CD4-positive, alpha-beta memory T cell (primary cell): ENCODE data around the gene FOXRED1. TPM values are rescaled to one million over a fixed set of nuclear protein-coding genes. Genes with fewer than 3 reads are reported as not detected.
"Not testable (repeated sequence)": the region's sequence is repeated elsewhere in the genome, so short reads cannot be mapped to it uniquely, and the experiment has no call there.

Source experiments
- CTCF ChIA-PET: fragments of 350-600 bp; sonication (Branson Sonifier 250); formaldehyde crosslinking; loops from one replicate; lab custom pipeline; 2021; ENCODE audit warnings: inconsistent platforms; ENCODE audit not compliant: partially characterized antibody; lab: Charles Lee
- POLR2A ChIA-PET: fragments of 350-600 bp; sonication (Branson Sonifier 250); formaldehyde crosslinking; loops from one replicate; lab custom pipeline; 2021; ENCODE audit not compliant: partially characterized antibody; lab: Charles Lee
- DNase-seq, 5 donors: peaks; one replicate each; pipeline versions ENCODE4 v3.0.0 to v3.0.0-alpha.2; 2020 to 2022; ENCODE audit warnings: mixed read lengths in 1 of 5
- H3K27ac ChIP-seq: one replicate; pipeline ENCODE4 v1.7.0; 2013; ENCODE audit warnings: low read depth, low read length
- H3K27me3 ChIP-seq: 2 replicates; pipeline ENCODE4 v1.7.0; 2013; ENCODE audit warnings: mild to moderate bottlenecking, low read length, moderate library complexity; ENCODE audit not compliant: insufficient read depth
- H3K36me3 ChIP-seq: 2 replicates; pipeline ENCODE4 v1.7.0; 2013; ENCODE audit warnings: mild to moderate bottlenecking, low read length, moderate library complexity; ENCODE audit not compliant: insufficient read depth
- H3K4me1 ChIP-seq: 2 replicates; pipeline ENCODE4 v1.7.0; 2013; ENCODE audit warnings: mild to moderate bottlenecking, low read length, moderate library complexity; ENCODE audit not compliant: insufficient read depth
- H3K4me3 ChIP-seq, 2 donors: one replicate each; pipeline ENCODE4 v1.7.0; 2013; ENCODE audit warnings: low read length in 2 of 2, mild to moderate bottlenecking in 1 of 2
- H3K9me3 ChIP-seq, 2 donors: one replicate each; pipeline ENCODE4 v1.7.0; 2013; ENCODE audit warnings: low read length in 2 of 2, control low read depth in 1 of 2; ENCODE audit not compliant: control insufficient read depth in 1 of 2
- H3K27ac Mint-ChIP-seq, 7 donors: one replicate each; pipeline ENCODE4 v1.8.0; 2020 to 2021; ENCODE audit warnings: mixed read lengths in 7 of 7, mild to moderate bottlenecking in 6 of 7, inconsistent platforms in 3 of 7, moderate library complexity in 3 of 7
- H3K27me3 Mint-ChIP-seq, 2 donors: one replicate each; pipeline ENCODE4 v1.8.0; 2020 to 2021; ENCODE audit warnings: mixed read lengths in 2 of 2
- H3K36me3 Mint-ChIP-seq, 2 donors: one replicate each; pipeline ENCODE4 v1.8.0; 2020 to 2021; ENCODE audit warnings: mixed read lengths in 2 of 2, inconsistent platforms in 1 of 2, mild to moderate bottlenecking in 1 of 2
- H3K4me1 Mint-ChIP-seq, 4 donors: one replicate each; pipeline ENCODE4 v1.8.0; 2020 to 2021; ENCODE audit warnings: mixed read lengths in 4 of 4, mild to moderate bottlenecking in 1 of 4
- H3K4me3 Mint-ChIP-seq, 8 donors: one replicate each; pipeline ENCODE4 v1.8.0; 2020 to 2021; ENCODE audit warnings: mixed read lengths in 8 of 8, mild to moderate bottlenecking in 7 of 8, moderate library complexity in 6 of 8, inconsistent platforms in 3 of 8
- H3K9me3 Mint-ChIP-seq, 8 donors: one replicate each; pipeline ENCODE4 v1.8.0; 2020 to 2021; ENCODE audit warnings: mixed read lengths in 8 of 8, mild to moderate bottlenecking in 5 of 8, inconsistent platforms in 3 of 8, moderate library complexity in 1 of 8
- intact Hi-C: fragments of 100-400 bp; cut with micrococcal nuclease; formaldehyde crosslinking; loops from one replicate; pipeline ENCODE4 v1.15.1; 2023
- polyA plus RNA-seq, 2 donors: library from polyadenylated mRNA; unstranded; fragments of 300-500 nt; fragmentation: Illumina TruSeq; gene quantifications; one replicate each; pipeline ENCODE4 v1.2.3, GENCODE V29; 2021
- total RNA-seq, 2 experiments: library from RNA; stranded (reverse); gene quantifications; one replicate each; pipeline ENCODE4 v1.2.3, GENCODE V29; 2021

FOXRED1 gene
- total and polyA plus RNA-seq, 4 experiments from 2014 or later: 18.7 to 32.5 (median 28.9) TPM

GRCh38 chr11:126231725-126232459 is 37.1 kb upstream of the FOXRED1 start:
- H3K27me3 Mint-ChIP-seq: no peaks in the 10 kb centered on the region
- peak overlapping the region in 1 of 8 donors; percentile 4 for H3K4me3 Mint-ChIP-seq
- no peaks in the 10 kb centered on the region for H3K4me1 ChIP-seq
- ChIA-PET POLR2A (no interaction called here), CTCF (no interaction called here)
- H3K4me3 ChIP-seq: no peak overlapping the region
- H3K4me1 Mint-ChIP-seq: peaks cover 0 to 4% (median 1%) of the 10 kb centered on the region in 4 donors
- H3K27ac Mint-ChIP-seq: peak overlapping the region in 2 of 7 donors; percentile 2 to 19
- no peaks in the 10 kb centered on the region for H3K9me3 ChIP-seq
- no peaks in the 10 kb centered on the region for H3K27me3 ChIP-seq
- no peak for DNase-seq
- intact Hi-C loops: no loop called here
- H3K36me3 Mint-ChIP-seq: peaks cover 21 to 25% of the 10 kb centered on the region in 2 donors
- H3K9me3 Mint-ChIP-seq: no peaks in the 10 kb centered on the region
- H3K27ac ChIP-seq: no peak overlapping the region
- H3K36me3 ChIP-seq: no peaks in the 10 kb centered on the region

DNA sequence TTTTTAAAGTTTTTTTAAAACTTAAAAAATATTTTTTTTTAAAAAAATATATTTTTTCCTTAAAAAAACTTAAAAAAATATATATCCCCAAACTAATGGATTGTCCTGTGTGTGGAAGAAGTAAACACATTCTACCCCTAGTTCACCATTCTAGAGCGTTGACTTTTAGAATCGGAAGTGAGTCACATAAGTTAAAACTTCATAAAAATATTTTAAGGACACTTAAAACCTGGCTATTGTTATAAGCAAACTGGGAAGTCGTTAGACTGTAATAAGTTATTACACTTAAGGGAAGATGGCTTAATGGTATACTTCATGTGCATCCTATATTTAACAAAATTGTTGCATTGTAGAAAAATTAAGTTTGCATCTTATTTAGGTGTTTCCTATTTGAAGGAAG is 36.3 kb upstream of the FOXRED1 start:
- Mint-ChIP-seq H3K36me3 (peaks cover 21 to 25% of the 10 kb centered on the region in 2 donors), H3K4me1 (peaks cover 0 to 4% (median under 1%) of the 10 kb centered on the region in 4 donors), H3K9me3 (no peaks in the 10 kb centered on the region), H3K27ac (no peak overlapping the region), H3K27me3 (no peaks in the 10 kb centered on the region), H3K4me3 (no peak overlapping the region)
- H3K36me3 ChIP-seq: no peaks in the 10 kb centered on the region
- H3K4me3 ChIP-seq: no peak overlapping the region
- ChIA-PET CTCF (no interaction called here), POLR2A (no interaction called here)
- no peak for DNase-seq
- intact Hi-C loops: no loop called here
- no peaks in the 10 kb centered on the region for H3K9me3 ChIP-seq
- H3K27me3 ChIP-seq: no peaks in the 10 kb centered on the region
- no peak overlapping the region for H3K27ac ChIP-seq
- H3K4me1 ChIP-seq: no peaks in the 10 kb centered on the region

DNA sequence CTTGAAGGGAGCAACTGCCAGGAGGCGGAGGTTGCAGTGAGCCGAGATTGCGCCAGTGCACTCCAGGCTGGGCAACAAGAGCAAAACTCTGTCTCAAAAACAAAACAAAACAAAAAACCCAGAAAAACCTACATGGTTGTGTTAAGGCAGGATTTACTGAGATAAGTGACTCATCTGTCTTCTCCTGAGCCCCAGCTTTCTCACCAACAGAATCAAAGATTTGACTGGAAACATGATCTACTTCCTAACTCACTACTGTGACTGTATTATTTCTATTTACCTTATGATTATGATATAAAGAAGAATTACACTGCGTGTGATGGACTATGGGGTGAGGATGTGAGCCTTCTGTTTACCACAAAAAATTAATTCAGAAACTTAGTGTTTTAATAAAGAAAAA is 35.6 kb upstream of the FOXRED1 start:
- Histone ChIP-seq H3K27me3 (no peaks in the 10 kb centered on the region), H3K27ac (no peak overlapping the region), H3K4me3 (no peak overlapping the region), H3K4me1 (no peaks in the 10 kb centered on the region), H3K9me3 (no peaks in the 10 kb centered on the region), H3K36me3 (no peaks in the 10 kb centered on the region)
- DNase-seq: no peak
- peaks cover 22 to 29% of the 10 kb centered on the region in 2 donors for H3K36me3 Mint-ChIP-seq
- intact Hi-C loops: no loop called here
- CTCF ChIA-PET: no interaction called here
- H3K27ac Mint-ChIP-seq: no peak overlapping the region
- peaks cover 0 to 4% (median under 1%) of the 10 kb centered on the region in 4 donors for H3K4me1 Mint-ChIP-seq
- no peaks in the 10 kb centered on the region for H3K27me3 Mint-ChIP-seq
- POLR2A ChIA-PET: no interaction called here
- no peaks in the 10 kb centered on the region for H3K9me3 Mint-ChIP-seq
- H3K4me3 Mint-ChIP-seq: no peak overlapping the region

DNA sequence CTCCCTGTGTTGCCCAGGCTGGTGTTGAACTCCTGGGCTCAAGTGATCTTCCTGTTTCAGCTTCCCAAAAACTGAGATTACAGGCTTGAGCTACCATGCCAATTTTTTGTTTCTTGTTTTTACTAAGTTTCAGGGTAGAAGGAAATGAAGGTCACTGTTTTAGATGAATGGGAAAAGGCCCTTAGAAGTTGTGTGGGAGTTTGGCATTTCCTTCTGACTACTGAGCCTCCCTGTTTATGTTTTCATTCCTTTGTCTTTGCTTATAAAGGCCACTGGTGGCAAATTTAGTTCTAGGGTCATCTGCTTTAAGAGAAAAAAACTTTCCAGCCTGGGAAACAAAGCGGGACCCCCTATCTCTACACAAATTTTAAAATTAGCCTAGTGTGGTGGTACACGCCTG is 22.3 kb upstream of the FOXRED1 start:
- POLR2A ChIA-PET: no interaction called here
- no peaks in the 10 kb centered on the region for H3K9me3 Mint-ChIP-seq
- no peak overlapping the region for H3K4me3 ChIP-seq
- H3K27me3 ChIP-seq: no peaks in the 10 kb centered on the region
- no peak overlapping the region for H3K27ac ChIP-seq
- peak overlapping the region in 1 of 7 donors; percentile 1 for H3K27ac Mint-ChIP-seq
- DNase-seq: no peak
- no peaks in the 10 kb centered on the region for H3K4me1 ChIP-seq
- H3K36me3 ChIP-seq: peaks cover 8% of the 10 kb centered on the region
- no peaks in the 10 kb centered on the region for H3K4me1 Mint-ChIP-seq
- no peaks in the 10 kb centered on the region for H3K9me3 ChIP-seq
- intact Hi-C loops: no loop called here
- CTCF ChIA-PET: no interaction called here
- H3K36me3 Mint-ChIP-seq: peaks cover 19 to 45% of the 10 kb centered on the region in 2 donors
- H3K27me3 Mint-ChIP-seq: no peaks in the 10 kb centered on the region
- H3K4me3 Mint-ChIP-seq: no peak overlapping the region

- no peak for DNase-seq
- no peaks in the 10 kb centered on the region for H3K4me1 Mint-ChIP-seq
- H3K36me3 ChIP-seq: no peaks in the 10 kb centered on the region
- intact Hi-C loops: no loop called here
- H3K36me3 Mint-ChIP-seq: peaks cover 10 to 30% of the 10 kb centered on the region in 2 donors
- no peaks in the 10 kb centered on the region for H3K9me3 Mint-ChIP-seq
- H3K4me3 Mint-ChIP-seq: no peak overlapping the region
- ChIA-PET POLR2A (interaction anchor here (1.6 kb wide), 1 partner anchor 9 kb away, joined by 4 read pairs; no protein-coding TSS in a partner anchor), CTCF (no interaction called here)
- H3K27ac ChIP-seq: no peak overlapping the region
- no peaks in the 10 kb centered on the region for H3K4me1 ChIP-seq
- no peaks in the 10 kb centered on the region for H3K27me3 ChIP-seq
- H3K27ac Mint-ChIP-seq: no peak overlapping the region
- H3K4me3 ChIP-seq: no peak overlapping the region
- no peaks in the 10 kb centered on the region for H3K27me3 Mint-ChIP-seq
- no peaks in the 10 kb centered on the region for H3K9me3 ChIP-seq
Measured at GRCh38 chr11:126253265-126253664, 15.7 kb upstream of the FOXRED1 start.

- Mint-ChIP-seq H3K27ac (peak overlapping the region in 3 of 7 donors; percentile 4 to 23 (median 11)), H3K36me3 (peaks cover 10 to 32% of the 10 kb centered on the region in 2 donors), H3K4me3 (no peak overlapping the region), H3K9me3 (no peaks in the 10 kb centered on the region), H3K4me1 (no peaks in the 10 kb centered on the region), H3K27me3 (no peaks in the 10 kb centered on the region)
- DNase-seq: no peak
- no peaks in the 10 kb centered on the region for H3K36me3 ChIP-seq
- no peaks in the 10 kb centered on the region for H3K9me3 ChIP-seq
- ChIA-PET CTCF (no interaction called here), POLR2A (interaction anchor here (1.1 to 1.6 kb wide), 3 partner anchors 8 to 43 kb away, joined by 4 read pairs; partner anchors contain the start of genes FAM118B, FOXRED1, RPUSD4 and SRPRA)
- H3K27me3 ChIP-seq: no peaks in the 10 kb centered on the region
- no peak overlapping the region for H3K27ac ChIP-seq
- no peak overlapping the region for H3K4me3 ChIP-seq
- H3K4me1 ChIP-seq: no peaks in the 10 kb centered on the region
- intact Hi-C loops: no loop called here
Measured at GRCh38 chr11:126254819-126255218, 14.1 kb upstream of the FOXRED1 start.

DNA sequence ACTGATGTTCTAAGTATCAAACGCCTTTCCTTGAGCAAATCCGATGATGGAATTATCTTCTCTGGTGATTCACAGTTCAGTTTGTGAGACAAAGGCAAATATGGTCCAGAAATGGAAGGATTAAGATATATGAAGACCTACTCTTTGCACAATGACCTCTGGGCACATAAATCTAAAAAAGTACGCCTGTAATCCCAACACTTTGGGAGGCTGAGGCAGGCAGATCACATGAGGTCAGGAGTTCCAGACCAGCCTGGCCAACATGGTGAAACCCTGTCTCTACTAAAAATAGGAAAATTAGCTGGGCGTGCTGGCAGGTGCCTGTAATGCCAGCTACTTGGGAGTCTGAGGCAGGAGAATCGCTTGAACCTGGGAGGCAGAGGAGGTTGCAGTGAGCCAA is 13.4 kb upstream of the FOXRED1 start:
- H3K4me1 Mint-ChIP-seq, H3K27me3 Mint-ChIP-seq, H3K27ac ChIP-seq, H3K4me3 Mint-ChIP-seq, H3K4me1 ChIP-seq, H3K27me3 ChIP-seq, intact Hi-C loops, H3K36me3 ChIP-seq, CTCF ChIA-PET, H3K9me3 Mint-ChIP-seq, H3K9me3 ChIP-seq, DNase-seq, H3K4me3 ChIP-seq: not testable (repeated sequence)
- POLR2A ChIA-PET: interaction anchor here (1.1 to 1.5 kb wide), 2 partner anchors 14 to 44 kb away, joined by 4 read pairs; partner anchors contain the start of genes FAM118B, FOXRED1, RPUSD4 and SRPRA
- H3K36me3 Mint-ChIP-seq: peaks cover 8 to 33% of the 10 kb centered on the region in 2 donors
- H3K27ac Mint-ChIP-seq: peak overlapping the region in 1 of 7 donors; percentile 11
